DMS53 (cell line): ENCODE measurements around the gene SSTR5.

ENCODE experiments used
- DNase-seq: peaks from one replicate; lab custom pipeline; 2025; lab: John Stamatoyannopoulos, UW

SSTR5 gene

GRCh38 chr16:1039762-1040161 is 32.8 kb upstream of the SSTR5 start:
- no peak for DNase-seq

GRCh38 chr16:1040346-1040745 is 32.2 kb upstream of the SSTR5 start:
- DNase-seq = no peak

- no peak for DNase-seq
Measured at GRCh38 chr16:1042049-1042744, 30.4 kb upstream of the SSTR5 start.

- peak; percentile 54 for DNase-seq
Measured at GRCh38 chr16:1042866-1043265, 29.7 kb upstream of the SSTR5 start.

- no peak for DNase-seq
Measured at GRCh38 chr16:1043881-1044451, 28.6 kb upstream of the SSTR5 start.

- no peak for DNase-seq
Measured at GRCh38 chr16:1044460-1045309, 27.9 kb upstream of the SSTR5 start.

GRCh38 chr16:1045310-1045992 is 27.1 kb upstream of the SSTR5 start:
- no peak for DNase-seq

GRCh38 chr16:1045993-1046911 is 26.3 kb upstream of the SSTR5 start:
- no peak for DNase-seq

- DNase-seq = no peak
Measured at GRCh38 chr16:1047123-1047522, 25.4 kb upstream of the SSTR5 start.

- DNase-seq = no peak
Measured at GRCh38 chr16:1047801-1048200, 24.7 kb upstream of the SSTR5 start.

GRCh38 chr16:1048442-1049112 is 24.0 kb upstream of the SSTR5 start:
- DNase-seq = peak; percentile 18

- no peak for DNase-seq
Measured at GRCh38 chr16:1049113-1049975, 23.2 kb upstream of the SSTR5 start.

GRCh38 chr16:1049976-1050247 is 22.6 kb upstream of the SSTR5 start:
- no peak for DNase-seq

- no peak for DNase-seq
Measured at GRCh38 chr16:1050516-1050915, 22.0 kb upstream of the SSTR5 start.

GRCh38 chr16:1050921-1051320 is 21.6 kb upstream of the SSTR5 start:
- DNase-seq = no peak

GRCh38 chr16:1051446-1051845 is 21.1 kb upstream of the SSTR5 start:
- DNase-seq = no peak

- DNase-seq = no peak
Measured at GRCh38 chr16:1052721-1053120, 19.8 kb upstream of the SSTR5 start.

GRCh38 chr16:1053121-1053521 is 19.4 kb upstream of the SSTR5 start:
- DNase-seq = no peak

GRCh38 chr16:1053700-1054368 is 18.7 kb upstream of the SSTR5 start:
- DNase-seq = no peak
